Ishikawa (cell line): Measurements from ENCODE around the gene GSK3A.

ENCODE experiments used
- CEBPB ChIP-seq: IDR thresholded peaks from 2 replicates; pipeline ENCODE4 v1.6.1; 2012
- CREB1 ChIP-seq: IDR thresholded peaks from 2 replicates; pipeline ENCODE4 v1.6.1; 2012; ENCODE audit warnings: low read depth
- FOXM1 ChIP-seq: IDR thresholded peaks from 2 replicates; pipeline ENCODE4 v1.6.1; 2012; ENCODE audit warnings: low read depth, borderline replicate concordance
- RAD21 ChIP-seq: IDR thresholded peaks from 2 replicates; pipeline ENCODE4 v1.6.1; 2012; ENCODE audit warnings: low read depth
- TAF1 ChIP-seq: IDR thresholded peaks from 2 replicates; pipeline ENCODE4 v1.6.1; 2012; ENCODE audit warnings: low read depth, mild to moderate bottlenecking
- YY1 ChIP-seq: IDR thresholded peaks from 2 replicates; pipeline ENCODE4 v1.6.1; 2012; ENCODE audit warnings: low read depth
- TF ChIP-seq, protein P1 (sequence below): IDR thresholded peaks from 2 replicates; pipeline ENCODE4 v1.6.1; 2012

DNA sequence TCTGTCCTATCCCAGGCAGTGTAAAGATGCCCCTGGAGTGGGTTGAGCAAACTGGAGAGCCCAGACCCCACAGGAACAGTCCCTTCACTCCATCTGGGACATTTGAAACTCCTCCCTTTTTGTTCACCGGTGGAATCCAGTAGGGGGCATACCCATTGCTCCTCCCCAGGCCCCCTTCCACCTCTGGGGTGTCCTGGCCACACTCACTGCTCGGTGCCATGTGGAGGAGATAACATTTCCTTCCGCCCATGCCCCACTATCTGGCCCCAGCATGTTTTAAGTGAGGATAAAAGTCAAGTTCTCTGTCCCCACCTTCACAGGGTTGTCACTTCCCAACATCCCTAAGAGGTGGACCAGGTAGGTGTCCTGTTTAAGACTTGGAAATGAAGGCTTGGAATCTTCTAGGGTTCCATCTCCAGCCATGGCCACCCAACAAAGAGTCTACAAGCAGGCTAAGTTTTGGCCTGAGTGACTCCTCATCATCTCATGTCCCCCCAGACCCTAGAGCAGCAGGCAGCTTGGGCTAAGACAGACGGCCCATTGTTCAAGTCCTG, 13.0 kb downstream of the GSK3A start:
- TF ChIP-seq CREB1 (no peak), TAF1 (no peak), FOXM1 (no peak), CEBPB (no peak), YY1 (no peak), RAD21 (no peak)
- TF ChIP-seq, protein P1, sequence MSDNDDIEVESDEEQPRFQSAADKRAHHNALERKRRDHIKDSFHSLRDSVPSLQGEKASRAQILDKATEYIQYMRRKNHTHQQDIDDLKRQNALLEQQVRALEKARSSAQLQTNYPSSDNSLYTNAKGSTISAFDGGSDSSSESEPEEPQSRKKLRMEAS: no peak
